ENCODE data around the gene FRAS1.

- TF ChIP-seq CTCF (conservative IDR thresholded peaks at IDR 0.05; ENCODE audit: low read depth, low read length) (no peak), EZH2phosphoT487 (IDR thresholded peaks at IDR 0.05; ENCODE audit: borderline replicate concordance, low read length) (no peak)
These were observed 127.5 kb downstream of the FRAS1 start for GRCh38 chr4:78184584-78184983.

Measured in PC-3 (cell line).